GM23338 (cell line): Measurements from ENCODE around the gene FOXP2. TPM values are rescaled to one million over a fixed set of nuclear protein-coding genes. Genes with fewer than 3 reads are reported as not detected.

Experiments used
- ATAC-seq: fragments of 200-7000 bp; cut with Tn5 transposase; 3 replicates; pipeline ENCODE4 v1.9.1; 2020
- DNase-seq: peaks from one replicate; pipeline ENCODE4 v3.0.0-alpha.2; 2015; ENCODE audit warnings: low spot score
- H2AFZ ChIP-seq: fragments of 200-600 bp; sonication (generic); 2 replicates; pipeline ENCODE4 v1.8.0; 2016; ENCODE audit warnings: antibody characterized with exemption, mild to moderate bottlenecking, moderate library complexity
- H3F3A ChIP-seq: fragments of 200-600 bp; sonication (generic); replicated peaks from 2 replicates; pipeline ENCODE4 v1.8.0; 2017; ENCODE audit warnings: antibody characterized with exemption, mixed run types, low read depth
- H3K27ac ChIP-seq: fragments of 200-600 bp; sonication (generic); 2 replicates; pipeline ENCODE4 v1.6.1; 2016; ENCODE audit warnings: low read depth
- H3K27me3 ChIP-seq: fragments of 200-600 bp; sonication (generic); 2 replicates; pipeline ENCODE4 v1.8.0; 2016; ENCODE audit warnings: mild to moderate bottlenecking, mixed run types, moderate library complexity; ENCODE audit not compliant: insufficient read depth
- H3K36me3 ChIP-seq: fragments of 200-600 bp; sonication (generic); 2 replicates; pipeline ENCODE4 v1.8.0; 2016; ENCODE audit warnings: mild to moderate bottlenecking; ENCODE audit not compliant: insufficient read depth
- H3K4me1 ChIP-seq: fragments of 200-600 bp; sonication (generic); 2 replicates; pipeline ENCODE4 v1.8.0; 2016; ENCODE audit warnings: mild to moderate bottlenecking, moderate library complexity; ENCODE audit not compliant: insufficient read depth
- H3K4me2 ChIP-seq: fragments of 200-600 bp; sonication (generic); 2 replicates; pipeline ENCODE4 v1.7.1; 2017; ENCODE audit warnings: mixed run types
- H3K4me3 ChIP-seq: fragments of 200-600 bp; sonication (generic); 2 replicates; pipeline ENCODE4 v1.6.1; 2016; ENCODE audit warnings: mixed run types
- H3K79me2 ChIP-seq: fragments of 200-600 bp; sonication (generic); replicated peaks from 2 replicates; pipeline ENCODE4 v1.8.0; 2017; ENCODE audit warnings: mild to moderate bottlenecking; ENCODE audit not compliant: insufficient read depth
- H3K9me2 ChIP-seq: fragments of 200-600 bp; sonication (generic); 2 replicates; pipeline ENCODE4 v1.8.0; 2017; ENCODE audit not compliant: insufficient read depth
- H4K20me1 ChIP-seq: fragments of 200-600 bp; sonication (generic); replicated peaks from 2 replicates; pipeline ENCODE4 v1.8.0; 2017; ENCODE audit warnings: mild to moderate bottlenecking; ENCODE audit not compliant: insufficient read depth
- H3K27ac Mint-ChIP-seq: 2 replicates; pipeline ENCODE4 v1.8.0; 2020; ENCODE audit warnings: inconsistent platforms, mild to moderate bottlenecking, moderate library complexity, mixed read lengths
- H3K27me3 Mint-ChIP-seq: 3 replicates; pipeline ENCODE4 v1.8.0; 2022; ENCODE audit warnings: low read depth, mild to moderate bottlenecking, moderate library complexity, mixed read lengths, inconsistent platforms; ENCODE audit not compliant: insufficient read depth, poor library complexity
- H3K36me3 Mint-ChIP-seq: 3 replicates; pipeline ENCODE4 v1.8.0; 2021; ENCODE audit warnings: low read depth, mild to moderate bottlenecking, inconsistent platforms, moderate library complexity, mixed read lengths
- H3K4me1 Mint-ChIP-seq: 3 replicates; pipeline ENCODE4 v1.8.0; 2020; ENCODE audit warnings: mild to moderate bottlenecking, inconsistent platforms, mixed read lengths
- H3K4me3 Mint-ChIP-seq: 3 replicates; pipeline ENCODE4 v1.8.0; 2021; ENCODE audit warnings: moderate library complexity, mild to moderate bottlenecking, inconsistent platforms, mixed read lengths
- H3K9me3 Mint-ChIP-seq: 3 replicates; pipeline ENCODE4 v1.8.0; 2020; ENCODE audit warnings: moderate library complexity, mild to moderate bottlenecking, inconsistent platforms, mixed read lengths
- CREB1 ChIP-seq: fragments of 250-450 bp; sonication (Bioruptor Pico); IDR thresholded peaks from 2 replicates; pipeline ENCODE4 v1.5.0; 2020; ENCODE audit warnings: low read depth, mild to moderate bottlenecking, moderate library complexity
- CTCF ChIP-seq, 2 experiments: fragments of 200-600 bp in 1 of 2; sonication (generic) in 1 of 2; conservative IDR thresholded peaks; 2 replicates each; pipeline versions ENCODE4 v1.5.1 to v1.6.1; 2016 to 2017; ENCODE audit warnings: antibody characterized with exemption in 2 of 2, low read depth in 2 of 2, mild to moderate bottlenecking in 2 of 2, moderate library complexity in 1 of 2
- EZH2phosphoT487 ChIP-seq: fragments of 200-600 bp; sonication (generic); IDR thresholded peaks from one replicate; pipeline ENCODE4 v1.8.1; 2018; ENCODE audit warnings: antibody characterized with exemption; ENCODE audit not compliant: unreplicated experiment
- JUNB ChIP-seq: IDR thresholded peaks from one replicate; pipeline ENCODE4 v1.6.1; 2016; ENCODE audit warnings: antibody characterized with exemption; ENCODE audit not compliant: unreplicated experiment
- POLR2AphosphoS5 ChIP-seq: IDR thresholded peaks from 2 replicates; pipeline ENCODE4 v1.6.1; 2016; ENCODE audit warnings: antibody characterized with exemption, low read depth
- STAT1 ChIP-seq: IDR thresholded peaks from one replicate; pipeline ENCODE4 v1.6.1; 2016; ENCODE audit warnings: antibody characterized with exemption; ENCODE audit not compliant: unreplicated experiment
- ZNF114 ChIP-seq: fragments of 250-450 bp; sonication (Bioruptor Pico); IDR thresholded peaks from 2 replicates; pipeline ENCODE4 v1.5.0; 2020; ENCODE audit warnings: mild to moderate bottlenecking, moderate library complexity
- ZNF331 ChIP-seq: fragments of 250-450 bp; sonication (Bioruptor Pico); IDR thresholded peaks from 2 replicates; pipeline ENCODE4 v1.5.0; 2020; ENCODE audit warnings: low read depth, mild to moderate bottlenecking, moderate library complexity
- ZNF462 ChIP-seq: fragments of 250-450 bp; sonication (Bioruptor Pico); IDR thresholded peaks from 2 replicates; pipeline ENCODE4 v1.5.0; 2020; ENCODE audit warnings: mild to moderate bottlenecking, moderate library complexity
- polyA plus RNA-seq: library from polyadenylated mRNA; unstranded; fragments of >200 nt; fragmentation: Nextera tagmentation; extraction: Ambion mirVana; gene quantifications from 2 replicates; pipeline ENCODE4 v1.2.1, GENCODE V29; 2016
- total RNA-seq: library from RNA; depleted of rRNA; stranded (reverse); fragments of >200 nt; shearing (Covaris generic); gene quantifications from 2 replicates; pipeline ENCODE4 v1.2.3, GENCODE V29; 2014

The FOXP2 gene
- total and polyA plus RNA-seq, 2 experiments from 2014 or later, result 0.03 to 0.24 TPM

- Histone ChIP-seq H3K36me3 (no peaks in the 10 kb centered on the region), H3K79me2 (no peaks in the 10 kb centered on the region), H2AFZ (no peak overlapping the region), H3K9me2 (no peaks in the 10 kb centered on the region), H4K20me1 (no peaks in the 10 kb centered on the region), H3F3A (no peaks in the 10 kb centered on the region), H3K4me1 (peaks cover 56% of the 10 kb centered on the region), H3K4me2 (peak overlapping the region; percentile 36; the same call in 1 of the 2 replicates), H3K27me3 (no peaks in the 10 kb centered on the region), H3K27ac (no peak overlapping the region), H3K4me3 (no peak overlapping the region)
- no peak overlapping the region for H3K27ac Mint-ChIP-seq
- H3K9me3 Mint-ChIP-seq, result no peaks in the 10 kb centered on the region
- TF ChIP-seq POLR2AphosphoS5 (no peak), JUNB (no peak)
- no peak overlapping the region for H3K4me3 Mint-ChIP-seq
- ATAC-seq (no peak), DNase-seq (no peak)
- H3K27me3 Mint-ChIP-seq, result no peaks in the 10 kb centered on the region
- peaks cover 42% of the 10 kb centered on the region for H3K4me1 Mint-ChIP-seq
- H3K36me3 Mint-ChIP-seq, result no peaks in the 10 kb centered on the region
Observed at GRCh38 chr7:114662002-114662677, 247.5 kb downstream of the FOXP2 start.

GRCh38 chr7:114663502-114663901 lies 248.9 kb downstream of the FOXP2 start:
- no peaks in the 10 kb centered on the region for H3K27me3 Mint-ChIP-seq
- Histone ChIP-seq H3F3A (no peaks in the 10 kb centered on the region), H4K20me1 (no peaks in the 10 kb centered on the region), H3K4me1 (peaks cover 43% of the 10 kb centered on the region), H2AFZ (no peak overlapping the region), H3K4me3 (no peak overlapping the region), H3K4me2 (no peak overlapping the region), H3K79me2 (no peaks in the 10 kb centered on the region), H3K36me3 (no peaks in the 10 kb centered on the region), H3K9me2 (no peaks in the 10 kb centered on the region), H3K27ac (no peak overlapping the region), H3K27me3 (no peaks in the 10 kb centered on the region)
- H3K9me3 Mint-ChIP-seq, result no peaks in the 10 kb centered on the region
- peak; percentile 52 for ATAC-seq
- no peak overlapping the region for H3K27ac Mint-ChIP-seq
- no peak overlapping the region for H3K4me3 Mint-ChIP-seq
- TF ChIP-seq EZH2phosphoT487 (no peak), CTCF (conservative IDR thresholded peaks at IDR 0.05; ENCODE audit: low read depth in 2 of 2) (peak; percentile 66 to 68)
- H3K4me1 Mint-ChIP-seq, result peaks cover 30% of the 10 kb centered on the region
- peak; percentile 44 for DNase-seq
- H3K36me3 Mint-ChIP-seq, result no peaks in the 10 kb centered on the region

GRCh38 chr7:114670676-114671075 lies 256.1 kb downstream of the FOXP2 start:
- H3K36me3 ChIP-seq, result no peaks in the 10 kb centered on the region
- no peak overlapping the region for H3K27ac ChIP-seq
- Mint-ChIP-seq H3K4me3 (no peak overlapping the region), H3K9me3 (no peaks in the 10 kb centered on the region), H3K36me3 (no peaks in the 10 kb centered on the region), H3K27me3 (no peaks in the 10 kb centered on the region), H3K4me1 (peaks cover 9% of the 10 kb centered on the region), H3K27ac (peak overlapping the region; percentile 4; the same call in 1 of the 2 replicates)
- H4K20me1 ChIP-seq, result no peaks in the 10 kb centered on the region
- H3K79me2 ChIP-seq, result no peaks in the 10 kb centered on the region
- H3K4me3 ChIP-seq, result no peak overlapping the region
- H2AFZ ChIP-seq, result no peak overlapping the region
- no peaks in the 10 kb centered on the region for H3K4me1 ChIP-seq
- DNase-seq (no peak), ATAC-seq (no peak)
- no peaks in the 10 kb centered on the region for H3K27me3 ChIP-seq
- H3K4me2 ChIP-seq, result no peak overlapping the region
- no peaks in the 10 kb centered on the region for H3K9me2 ChIP-seq
- H3F3A ChIP-seq, result no peaks in the 10 kb centered on the region
- TF ChIP-seq ZNF462, result no peak
- no peak for TF ChIP-seq ZNF331
- no peak for TF ChIP-seq STAT1
- no peak for TF ChIP-seq JUNB
- no peak for TF ChIP-seq CREB1 (CRISPR knock-in tag)
- no peak for TF ChIP-seq ZNF114 (CRISPR knock-in tag)
